Left renal cortex interstitium (tissue), 4 donors: ENCODE data around the gene IL1RAP. TPM values are rescaled to one million over a fixed set of nuclear protein-coding genes. Genes with fewer than 3 reads are reported as not detected.

Experiments
- DNase-seq, 4 donors: peaks; one replicate each; pipeline ENCODE4 v3.0.0-alpha.2; 2013; ENCODE audit warnings: low read depth in 4 of 4, low spot score in 2 of 4, missing footprints in 1 of 4
- polyA plus RNA-seq, 4 donors: library from polyadenylated mRNA; unstranded; fragments of 120-200 nt; gene quantifications; one replicate each; pipeline ENCODE4 v1.2.1, GENCODE V29; 2013; ENCODE audit not compliant: insufficient read length in 4 of 4

The IL1RAP gene
- polyA plus RNA-seq, 4 donors, result 14.4 to 30.6 (median 20.9) TPM

DNA sequence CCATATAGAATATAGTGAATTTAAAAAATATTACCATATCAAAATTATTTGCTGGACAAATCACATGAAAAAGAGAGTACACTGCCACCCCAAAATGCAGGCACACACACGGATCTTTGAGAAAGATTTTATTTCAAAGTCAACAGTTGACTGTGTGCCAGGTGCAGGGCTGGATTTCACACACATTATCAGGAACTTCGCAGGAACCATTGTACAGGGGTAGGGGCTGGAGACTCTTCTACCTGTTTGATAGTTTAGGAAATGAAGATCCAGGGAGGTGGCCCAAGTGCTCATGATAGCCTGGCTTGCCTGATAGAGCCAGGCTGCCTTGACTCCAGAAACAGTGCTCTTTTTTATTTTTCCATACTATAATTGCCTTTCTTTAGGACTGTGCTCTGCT lies 54.2 kb downstream of the IL1RAP start:
- DNase-seq, result no peak

- DNase-seq, result no peak
Observed at GRCh38 chr3:190574473-190574872, 60.6 kb downstream of the IL1RAP start.

- DNase-seq, result no peak
Observed at GRCh38 chr3:190575437-190576185, 61.7 kb downstream of the IL1RAP start.

DNA sequence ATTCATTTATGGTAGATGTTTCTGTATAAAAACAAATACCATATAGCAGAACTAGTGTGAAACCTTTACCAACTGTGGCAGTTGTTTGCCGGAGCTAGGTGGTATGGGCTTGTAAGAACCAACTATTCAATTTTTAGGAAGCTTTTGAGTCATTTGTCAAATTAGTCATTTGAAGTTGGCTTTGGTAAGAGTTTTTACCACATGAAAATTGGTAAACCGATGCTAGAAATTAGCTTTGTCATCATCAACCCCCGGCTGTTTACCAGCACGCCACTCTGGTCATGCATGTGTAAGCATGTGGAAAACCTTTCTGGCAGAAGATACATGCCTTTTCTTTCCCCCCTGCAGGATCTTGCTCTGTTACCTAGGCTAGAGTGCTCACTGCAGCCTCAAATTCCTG lies 63.3 kb downstream of the IL1RAP start:
- DNase-seq, result no peak

- DNase-seq, result no peak
Observed at GRCh38 chr3:190579514-190580137, 65.7 kb downstream of the IL1RAP start.

- DNase-seq, result no peak
Observed at GRCh38 chr3:190580417-190580816, 66.5 kb downstream of the IL1RAP start.

- no peak for DNase-seq
Observed at GRCh38 chr3:190581041-190581541, 67.2 kb downstream of the IL1RAP start.

- DNase-seq, result no peak
Observed at GRCh38 chr3:190582667-190583066, 68.8 kb downstream of the IL1RAP start.

- DNase-seq, result no peak
Observed at GRCh38 chr3:190585805-190586630, 72.1 kb downstream of the IL1RAP start.

DNA sequence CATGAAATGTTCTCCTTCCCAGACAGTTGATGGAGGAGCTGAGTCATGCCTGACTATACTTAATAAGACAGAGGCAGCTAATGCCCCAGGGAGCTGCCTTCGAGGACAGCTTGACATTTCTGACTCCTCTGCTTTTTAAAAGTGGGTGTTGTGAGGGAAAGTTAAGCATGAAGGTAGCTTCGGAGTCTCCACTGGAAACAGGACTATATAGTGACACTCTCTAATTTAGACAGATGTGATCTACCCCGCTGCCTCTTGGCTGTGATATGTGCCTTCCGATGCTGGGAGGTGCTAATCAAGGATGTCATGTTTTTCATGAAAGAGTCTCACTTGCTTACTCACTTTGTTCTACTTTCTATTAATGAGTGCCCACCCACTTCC lies 72.7 kb downstream of the IL1RAP start:
- DNase-seq, result no peak

GRCh38 chr3:190588570-190588969 lies 74.7 kb downstream of the IL1RAP start:
- no peak for DNase-seq

DNA sequence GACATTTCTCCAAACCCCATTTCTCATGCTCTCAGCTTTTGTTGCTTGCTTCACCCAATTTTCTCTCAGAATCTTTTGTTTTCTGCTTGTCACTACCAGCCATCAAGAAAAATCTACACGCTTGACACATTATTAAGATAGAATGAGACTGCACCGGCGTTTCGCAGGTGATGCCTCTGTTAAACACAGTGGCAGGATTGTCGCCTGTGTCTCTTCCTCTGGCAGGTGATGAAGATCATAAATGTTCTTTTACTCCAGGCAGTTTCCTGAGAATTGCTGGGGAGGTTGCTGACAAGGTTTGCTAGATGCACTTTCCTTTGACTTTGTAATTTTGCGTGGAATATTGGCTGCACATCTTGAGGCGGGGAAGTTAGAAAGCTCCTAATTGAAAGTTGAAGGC lies 75.4 kb downstream of the IL1RAP start:
- no peak for DNase-seq

DNA sequence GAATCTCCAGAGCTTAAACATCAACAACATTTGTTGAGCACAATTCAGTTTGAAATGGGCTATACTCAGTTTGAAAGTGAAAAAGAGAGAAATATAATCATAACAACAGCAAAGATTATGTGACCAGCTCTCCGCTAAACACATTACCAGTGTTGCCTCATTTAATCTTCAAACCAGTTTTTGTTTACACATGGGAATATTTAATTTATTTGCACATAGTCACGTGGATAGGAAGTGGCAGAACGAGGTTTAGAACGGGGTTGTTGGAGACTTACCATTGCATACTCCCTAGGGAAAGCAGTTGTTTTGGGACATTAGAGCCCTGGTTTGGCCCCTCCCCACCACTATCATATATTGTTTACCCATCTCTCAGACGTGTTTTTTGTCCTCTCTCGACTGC lies 77.2 kb downstream of the IL1RAP start:
- no peak for DNase-seq

GRCh38 chr3:190593075-190593474 lies 79.2 kb downstream of the IL1RAP start:
- no peak for DNase-seq

- DNase-seq, result no peak
Observed at GRCh38 chr3:190594171-190594570, 80.3 kb downstream of the IL1RAP start.

GRCh38 chr3:190595179-190595795 lies 81.4 kb downstream of the IL1RAP start:
- no peak for DNase-seq

- DNase-seq, result no peak
Observed at GRCh38 chr3:190595807-190596206, 81.9 kb downstream of the IL1RAP start.

DNA sequence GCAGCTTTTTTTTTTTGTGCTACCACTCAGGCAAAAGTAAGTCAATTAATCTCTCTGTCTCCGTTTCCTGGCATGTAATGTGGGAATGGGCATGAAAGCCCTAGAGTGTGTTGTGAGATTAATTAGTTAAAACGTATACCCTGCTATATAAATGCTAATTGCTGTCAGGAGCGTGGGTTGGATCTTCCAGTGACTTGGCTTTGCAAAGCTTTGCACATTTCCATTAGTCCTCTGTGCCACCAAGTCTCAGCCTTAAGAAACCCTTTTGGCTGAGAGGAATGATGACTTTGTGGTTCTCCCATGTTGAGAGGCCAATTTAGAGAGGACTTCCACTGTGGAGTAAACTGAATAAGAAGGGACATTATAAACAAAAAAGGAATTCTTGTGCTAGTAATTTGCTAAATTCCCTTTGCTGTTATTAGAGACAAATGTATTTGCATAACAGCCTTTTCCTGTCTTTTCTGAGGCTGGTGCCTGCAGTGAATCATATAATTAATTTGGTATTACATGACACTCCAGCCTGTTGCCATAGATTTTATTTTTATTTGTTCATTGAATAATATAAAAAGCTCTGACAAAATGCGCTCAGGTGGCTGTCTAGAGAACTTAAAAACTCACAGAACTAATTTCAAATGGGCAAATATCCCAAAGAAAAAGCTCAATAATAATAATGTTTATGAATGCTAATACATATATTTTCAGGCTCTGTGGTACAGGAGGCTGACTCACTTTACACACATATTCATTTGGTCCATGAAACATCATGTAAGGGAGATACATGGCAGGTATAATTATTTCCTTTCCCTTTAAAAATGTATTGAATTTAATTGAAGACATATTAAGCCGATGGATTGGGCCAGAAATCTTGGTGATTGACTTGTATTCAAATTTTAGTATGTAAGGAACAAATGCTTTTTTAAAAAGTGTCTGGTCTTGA lies 82.7 kb downstream of the IL1RAP start:
- DNase-seq, result no peak

GRCh38 chr3:190597291-190597690 lies 83.4 kb downstream of the IL1RAP start:
- DNase-seq, result no peak

GRCh38 chr3:190601622-190602021 lies 87.7 kb downstream of the IL1RAP start:
- no peak for DNase-seq
